NOMO-1 treated with DMSO at 0.1 percent for 48 hours (cell line): ENCODE data around the gene TM9SF3.
A peak's percentile ranks its signal among the peaks of the same experiment; 100 is the strongest.

Experiments used
- DNase-seq: peaks from one replicate; lab custom pipeline; 2025; ENCODE audit not compliant: unreplicated experiment; lab: John Stamatoyannopoulos, UW

Gene TM9SF3

GRCh38 chr10:96513305-96513697 is 73.5 kb downstream of the TM9SF3 start:
- no peak for DNase-seq

- DNase-seq: no peak
Observed at GRCh38 chr10:96512524-96513304, 74.1 kb downstream of the TM9SF3 start.

DNA sequence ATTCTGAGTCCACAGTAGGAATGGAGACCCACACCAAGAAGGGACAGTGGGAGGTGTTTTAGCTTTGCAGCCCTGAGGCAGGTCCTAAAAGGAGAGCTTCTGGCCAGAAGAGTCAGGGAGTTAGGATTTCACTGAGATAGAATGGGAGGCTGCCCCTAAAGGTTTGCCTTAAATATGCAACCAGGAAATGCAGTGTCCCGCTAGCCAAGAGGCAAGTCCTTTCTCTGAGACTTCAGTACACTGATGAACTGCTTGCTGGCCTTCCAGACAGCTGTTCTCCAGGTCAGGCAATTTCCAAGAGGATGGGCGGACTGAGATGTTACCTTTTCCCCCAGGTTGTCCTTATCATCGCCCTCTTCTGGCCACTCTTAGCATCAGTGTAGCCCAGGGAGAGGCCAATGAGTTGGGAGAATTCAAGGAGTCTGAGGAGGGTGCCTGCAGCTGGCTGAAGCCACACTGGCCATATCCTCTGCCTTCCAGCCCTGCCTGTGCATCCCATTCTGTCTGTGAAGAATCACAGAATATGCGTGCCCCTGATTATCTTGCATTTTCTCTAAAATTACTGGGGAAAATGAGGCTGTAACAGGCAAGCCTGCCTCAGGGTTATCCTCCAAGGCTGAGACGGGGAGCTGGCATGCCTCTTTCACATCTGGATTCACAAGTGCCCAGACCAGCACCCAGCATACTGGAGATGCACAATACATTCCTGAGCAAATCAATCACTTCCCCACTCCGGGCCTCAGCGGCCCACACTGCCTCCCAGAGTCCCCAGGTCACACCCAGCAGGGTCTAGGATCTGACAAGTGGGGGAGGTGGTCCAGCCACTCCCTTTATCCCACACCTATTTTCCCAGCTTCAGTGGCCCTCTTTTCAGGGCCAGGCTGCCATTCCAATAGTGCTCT is 75.5 kb downstream of the TM9SF3 start:
- DNase-seq: peak; percentile 16

GRCh38 chr10:96509017-96509641 is 77.7 kb downstream of the TM9SF3 start:
- no peak for DNase-seq

GRCh38 chr10:96507044-96507443 is 79.8 kb downstream of the TM9SF3 start:
- no peak for DNase-seq

- DNase-seq: no peak
Observed at GRCh38 chr10:96505150-96506136, 81.4 kb downstream of the TM9SF3 start.

GRCh38 chr10:96502561-96503282 is 84.1 kb downstream of the TM9SF3 start:
- DNase-seq: no peak

DNA sequence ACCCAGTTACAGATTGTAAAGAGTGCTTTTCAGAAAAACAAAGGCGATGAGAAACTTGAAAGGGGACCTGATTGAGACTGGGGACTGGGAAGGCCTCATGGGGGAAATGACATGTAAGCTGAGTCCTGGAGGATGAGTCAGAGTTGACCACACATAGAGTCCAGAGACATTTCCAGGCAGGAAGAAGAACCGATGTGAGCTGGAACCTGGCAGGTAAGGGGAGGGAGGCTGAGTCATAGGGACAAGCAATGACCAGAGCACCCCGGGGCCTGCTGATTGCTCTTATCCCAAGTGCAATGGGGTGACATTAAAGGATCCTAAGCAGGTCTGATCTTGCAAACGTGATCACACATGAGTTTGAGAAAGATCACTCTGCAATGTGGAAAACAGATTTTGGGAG is 84.8 kb downstream of the TM9SF3 start:
- DNase-seq: no peak

DNA sequence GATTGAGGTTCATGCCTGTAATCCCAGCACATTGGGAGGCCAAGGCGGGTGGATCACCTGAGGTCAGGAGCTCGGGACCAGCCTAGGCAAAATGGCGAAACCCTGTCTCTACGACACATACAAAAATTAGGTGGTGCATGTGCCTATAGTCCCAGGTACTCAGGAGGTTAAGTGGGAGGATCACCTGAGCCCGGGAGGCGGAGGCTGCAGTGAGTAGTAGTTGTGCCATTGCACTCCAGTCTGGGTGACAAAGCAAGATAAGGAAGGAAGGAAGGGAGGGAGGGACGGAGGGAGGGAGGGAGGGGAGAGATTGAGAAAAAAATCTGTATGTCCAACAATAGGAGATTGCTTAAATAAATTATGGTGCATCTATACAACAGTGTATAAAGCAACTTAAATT is 86.3 kb downstream of the TM9SF3 start:
- DNase-seq: no peak

DNA sequence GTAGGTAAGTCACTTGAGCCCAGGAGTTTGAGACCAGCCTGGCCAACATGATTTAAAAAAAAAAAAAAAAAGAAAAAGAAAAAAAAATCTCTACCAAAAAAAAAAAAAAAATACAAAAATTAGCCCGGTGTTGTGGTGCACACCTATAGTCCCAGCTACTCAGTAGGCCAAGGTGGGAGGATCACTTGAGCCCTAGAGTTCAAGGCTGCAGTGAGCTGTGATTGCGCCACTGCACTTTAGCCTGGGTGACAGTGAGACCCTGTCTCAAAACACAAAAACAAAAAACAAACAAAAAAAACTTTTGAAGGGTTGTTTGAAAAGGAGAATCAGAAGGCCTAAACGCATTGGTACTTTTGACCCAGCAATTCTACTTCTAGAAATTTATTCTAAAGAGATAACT is 86.8 kb downstream of the TM9SF3 start:
- no peak for DNase-seq

GRCh38 chr10:96497391-96497790 is 89.4 kb downstream of the TM9SF3 start:
- no peak for DNase-seq

DNA sequence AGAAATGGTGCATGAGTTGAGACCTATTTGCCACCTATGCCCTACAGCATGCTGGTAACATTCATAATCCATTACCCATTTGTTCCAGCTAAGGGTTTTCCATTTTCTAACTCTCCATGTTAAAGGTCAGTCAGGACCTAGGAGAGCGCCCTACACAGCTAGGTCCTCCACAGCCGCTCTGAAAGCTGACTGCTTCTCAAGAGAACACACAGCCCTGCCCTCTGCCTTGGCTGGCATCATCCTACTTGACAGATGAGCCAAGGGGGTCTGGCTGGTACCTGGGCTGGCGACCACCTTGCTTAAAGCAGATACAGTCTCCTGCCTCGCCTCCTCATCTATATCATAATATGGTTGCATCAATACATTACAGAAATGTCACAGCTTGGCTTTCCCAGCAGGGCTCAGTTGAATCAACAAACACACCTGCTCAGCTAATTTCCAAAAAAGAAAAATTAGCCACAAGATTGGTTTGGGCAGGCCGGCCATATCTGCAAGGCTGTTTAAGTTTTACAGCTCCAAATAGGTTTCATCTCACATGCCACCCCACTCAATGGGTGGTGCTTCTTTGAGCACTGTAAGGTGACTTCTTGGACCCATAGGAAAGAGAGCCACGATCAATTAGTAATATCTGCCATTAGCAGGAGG is 90.4 kb downstream of the TM9SF3 start:
- DNase-seq: no peak

- DNase-seq: no peak
Observed at GRCh38 chr10:96495544-96495943, 91.3 kb downstream of the TM9SF3 start.

DNA sequence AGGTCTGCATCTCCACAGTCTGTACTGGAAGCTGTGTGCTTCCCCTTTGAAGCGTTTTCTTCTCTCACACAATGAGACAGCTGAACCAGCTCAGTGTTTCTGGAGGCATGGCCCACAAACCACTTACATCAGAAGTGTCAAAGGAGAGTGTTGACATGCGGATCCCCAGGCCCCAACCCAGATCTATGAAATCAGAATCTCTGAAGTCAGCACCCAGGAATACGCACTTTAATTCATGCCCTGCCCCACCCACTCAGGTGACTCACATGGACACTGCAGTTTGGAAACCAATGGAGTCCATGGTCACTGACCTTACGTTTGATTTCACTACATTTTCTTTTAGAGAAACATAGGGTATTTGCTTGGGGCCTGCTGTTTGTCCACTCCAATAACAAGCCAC is 92.1 kb downstream of the TM9SF3 start:
- DNase-seq: no peak

DNA sequence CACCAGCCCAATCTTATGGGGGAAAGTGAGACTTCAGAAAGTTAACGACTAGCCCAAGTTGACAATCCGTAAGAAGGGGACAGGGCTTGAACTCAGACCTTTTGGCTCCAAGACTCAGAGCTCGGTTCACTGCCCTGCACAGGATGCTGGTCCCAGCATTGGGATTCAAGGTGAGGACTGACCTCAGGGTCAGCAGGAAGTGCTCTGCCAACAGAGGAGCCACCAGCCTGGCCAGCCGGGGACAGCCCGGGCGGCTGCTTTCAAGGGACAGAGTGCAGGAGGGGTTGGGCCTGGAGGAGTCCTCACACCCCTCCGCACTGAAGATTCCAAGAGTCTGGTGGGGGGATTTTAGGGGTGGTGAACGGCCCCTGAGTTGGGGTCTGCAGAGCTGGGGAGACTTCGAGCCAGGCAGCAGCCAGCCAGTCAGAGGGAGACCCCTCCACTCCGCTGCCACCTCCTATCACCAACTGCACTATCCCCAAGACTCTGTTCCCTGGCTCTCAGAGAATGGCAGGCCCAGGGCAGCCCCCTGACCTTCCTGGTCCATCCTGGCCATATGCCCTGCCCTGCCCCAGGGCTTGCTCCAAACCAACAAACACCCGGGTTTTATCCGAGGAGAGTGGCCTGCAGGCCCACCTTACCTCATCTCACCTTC is 92.8 kb downstream of the TM9SF3 start:
- DNase-seq: no peak

- no peak for DNase-seq
Observed at GRCh38 chr10:96493254-96493653, 93.6 kb downstream of the TM9SF3 start.

DNA sequence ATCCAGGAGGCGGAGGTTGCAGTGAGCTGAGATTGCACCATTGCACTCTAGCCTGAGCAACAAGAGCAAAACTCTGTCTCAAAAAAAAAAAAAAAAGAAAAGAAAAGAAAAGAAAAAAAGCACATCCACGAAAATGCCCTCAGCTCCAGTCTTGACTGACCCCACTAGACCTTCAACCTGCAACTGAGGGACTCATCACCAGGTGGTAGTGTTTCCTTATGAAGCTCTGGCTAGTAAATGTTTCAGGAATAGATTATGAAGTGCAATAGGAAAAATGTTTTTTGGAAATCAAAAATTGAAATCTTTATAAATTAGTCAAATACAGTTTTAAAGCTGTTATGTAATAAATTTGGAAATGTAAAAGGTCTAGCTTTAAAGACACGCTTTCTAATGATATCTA is 95.5 kb downstream of the TM9SF3 start:
- DNase-seq: no peak

- DNase-seq: no peak
Observed at GRCh38 chr10:96488161-96488935, 98.5 kb downstream of the TM9SF3 start.
